H9 (cell line): ENCODE data around the gene TBR1. TPM values are rescaled to one million over a fixed set of nuclear protein-coding genes. Genes with fewer than 3 reads are reported as not detected.

Experiments used
- DNase-seq: peaks from one replicate; pipeline ENCODE4 v3.0.0-alpha.2; 2017
- H2AFZ ChIP-seq: one replicate; pipeline ENCODE4 v1.6.1; 2013; ENCODE audit warnings: mild to moderate bottlenecking, low read length, control low read depth, moderate library complexity
- H2AK5ac ChIP-seq: 2 replicates; pipeline ENCODE4 v1.6.1; 2013; ENCODE audit warnings: low read length, control low read depth, mixed read lengths; ENCODE audit not compliant: insufficient read length
- H2BK120ac ChIP-seq: one replicate; pipeline ENCODE4 v1.6.1; 2013; ENCODE audit warnings: low read depth, mild to moderate bottlenecking, low read length, control low read depth, inconsistent platforms; ENCODE audit not compliant: poor library complexity, severe bottlenecking
- H2BK12ac ChIP-seq: 2 replicates; pipeline ENCODE4 v1.6.1; 2013; ENCODE audit warnings: low read length, control low read depth, mixed read lengths, low read depth; ENCODE audit not compliant: insufficient read length
- H2BK15ac ChIP-seq: 2 replicates; pipeline ENCODE4 v1.6.1; 2013; ENCODE audit warnings: low read depth, low read length, control low read depth
- H2BK20ac ChIP-seq: one replicate; pipeline ENCODE4 v1.6.1; 2013; ENCODE audit warnings: low read depth, mild to moderate bottlenecking, low read length, control low read depth, inconsistent platforms; ENCODE audit not compliant: poor library complexity, severe bottlenecking
- H2BK5ac ChIP-seq: 2 replicates; pipeline ENCODE4 v1.6.1; 2013; ENCODE audit warnings: low read length, control low read depth, mixed read lengths; ENCODE audit not compliant: insufficient read length
- H3K14ac ChIP-seq: 2 replicates; pipeline ENCODE4 v1.6.1; 2013; ENCODE audit warnings: low read length, control low read depth; ENCODE audit not compliant: insufficient read depth
- H3K18ac ChIP-seq: 2 replicates; pipeline ENCODE4 v1.6.1; 2013; ENCODE audit warnings: low read depth, mild to moderate bottlenecking, mixed read lengths, low read length, control low read depth; ENCODE audit not compliant: insufficient read length
- H3K23ac ChIP-seq: 2 replicates; pipeline ENCODE4 v1.6.1; 2013; ENCODE audit warnings: low read length, control low read depth, mixed read lengths, low read depth; ENCODE audit not compliant: insufficient read length
- H3K23me2 ChIP-seq: 2 replicates; pipeline ENCODE4 v1.6.1; 2013; ENCODE audit warnings: low read depth, mild to moderate bottlenecking, mixed read lengths, low read length, control low read depth; ENCODE audit not compliant: insufficient read length, poor library complexity, severe bottlenecking
- H3K27ac ChIP-seq: 2 replicates; pipeline ENCODE4 v1.5.1; 2013; ENCODE audit warnings: low read length, control low read depth, mixed read lengths, low read depth; ENCODE audit not compliant: insufficient read length
- H3K27me3 ChIP-seq: 2 replicates; pipeline ENCODE4 v1.6.1; 2013; ENCODE audit warnings: low read length, control low read depth, inconsistent platforms; ENCODE audit not compliant: insufficient read depth
- H3K4ac ChIP-seq: 2 replicates; pipeline ENCODE4 v1.6.1; 2013; ENCODE audit warnings: low read depth, mild to moderate bottlenecking, control low read depth, inconsistent platforms, low read length, moderate library complexity
- H3K4me1 ChIP-seq: 2 replicates; pipeline ENCODE4 v1.6.1; 2013; ENCODE audit warnings: low read length, control low read depth, inconsistent platforms; ENCODE audit not compliant: insufficient read depth
- H3K4me2 ChIP-seq: 2 replicates; pipeline ENCODE4 v1.6.1; 2013; ENCODE audit warnings: low read length, control low read depth, mixed read lengths; ENCODE audit not compliant: insufficient read length, insufficient read depth
- H3K56ac ChIP-seq: 2 replicates; pipeline ENCODE4 v1.6.1; 2013; ENCODE audit warnings: low read depth, mild to moderate bottlenecking, mixed read lengths, low read length, control low read depth; ENCODE audit not compliant: insufficient read length
- H3K79me1 ChIP-seq: 2 replicates; pipeline ENCODE4 v1.6.1; 2013; ENCODE audit warnings: low read depth, mild to moderate bottlenecking, moderate library complexity, low read length, control low read depth, inconsistent platforms; ENCODE audit not compliant: insufficient read depth, poor library complexity, severe bottlenecking
- H3K79me2 ChIP-seq: 2 replicates; pipeline ENCODE4 v1.6.1; 2013; ENCODE audit warnings: low read length, control low read depth, inconsistent platforms; ENCODE audit not compliant: insufficient read depth
- H3K9ac ChIP-seq: 2 replicates; pipeline ENCODE4 v1.6.1; 2013; ENCODE audit warnings: low read length, control low read depth, mixed read lengths; ENCODE audit not compliant: insufficient read length; ENCODE audit errors: extremely low read depth
- H3K9me3 ChIP-seq: one replicate; pipeline ENCODE4 v1.6.1; 2013; ENCODE audit warnings: low read depth, low read length, inconsistent platforms; ENCODE audit not compliant: control insufficient read depth
- H3T11ph ChIP-seq: one replicate; pipeline ENCODE4 v1.6.1; 2013; ENCODE audit warnings: mild to moderate bottlenecking, low read length, control low read depth, inconsistent platforms
- H4K20me1 ChIP-seq: one replicate; pipeline ENCODE4 v1.6.1; 2013; ENCODE audit not compliant: control insufficient read depth, insufficient read length, insufficient read depth
- H4K5ac ChIP-seq: 2 replicates; pipeline ENCODE4 v1.6.1; 2013; ENCODE audit warnings: low read depth, mild to moderate bottlenecking, mixed read lengths, low read length, control low read depth; ENCODE audit not compliant: insufficient read length
- H4K8ac ChIP-seq: replicated peaks from 2 replicates; pipeline ENCODE4 v1.6.1; 2013; ENCODE audit warnings: low read length, control low read depth, mixed read lengths, low read depth; ENCODE audit not compliant: insufficient read length
- H4K91ac ChIP-seq: 2 replicates; pipeline ENCODE4 v1.6.1; 2013; ENCODE audit warnings: low read depth, mild to moderate bottlenecking, moderate library complexity, mixed read lengths, low read length, control low read depth; ENCODE audit not compliant: insufficient read length
- H3K27ac Mint-ChIP-seq, 3 experiments: 2 replicates in 2 of 3; 3 replicates in 1 of 3; pipeline ENCODE4 v1.8.0; 2020 to 2021; ENCODE audit warnings: mixed read lengths in 3 of 3, mild to moderate bottlenecking in 1 of 3, moderate library complexity in 1 of 3
- H3K27me3 Mint-ChIP-seq: 2 replicates; pipeline ENCODE4 v1.8.0; 2021; ENCODE audit warnings: low read depth, mild to moderate bottlenecking, moderate library complexity, mixed read lengths
- H3K36me3 Mint-ChIP-seq, 3 experiments: 2 replicates in 2 of 3; 3 replicates in 1 of 3; pipeline ENCODE4 v1.8.0; 2020 to 2021; ENCODE audit warnings: low read depth in 3 of 3, mixed read lengths in 3 of 3; ENCODE audit not compliant: insufficient read depth in 1 of 3
- H3K4me1 Mint-ChIP-seq, 2 experiments: 2 replicates each; pipeline ENCODE4 v1.8.0; 2020; ENCODE audit warnings: mixed read lengths in 2 of 2
- H3K4me3 Mint-ChIP-seq, 2 experiments: 2 replicates in 1 of 2; 3 replicates in 1 of 2; pipeline ENCODE4 v1.8.0; 2020 to 2021; ENCODE audit warnings: mild to moderate bottlenecking in 2 of 2, mixed read lengths in 2 of 2, moderate library complexity in 1 of 2
- H3K9me3 Mint-ChIP-seq, 2 experiments: 2 replicates in 1 of 2; 3 replicates in 1 of 2; pipeline ENCODE4 v1.8.0; 2020; ENCODE audit warnings: mild to moderate bottlenecking in 2 of 2, mixed read lengths in 2 of 2, moderate library complexity in 1 of 2
- CTCF ChIP-seq: fragments of 200-600 bp; sonication (generic); conservative IDR thresholded peaks from 3 replicates; pipeline ENCODE4 v1.8.0; 2021; ENCODE audit warnings: antibody characterized with exemption, mild to moderate bottlenecking
- WGBS: extraction: QIAGEN DNeasy Blood & Tissue Kit; methylation state at CpG from one replicate; pipeline ENCODE4 v1.1.7; 2013; ENCODE audit warnings: missing lambda C conversion rate, low lambda C conversion rate, mixed read lengths; ENCODE audit not compliant: insufficient read length; ENCODE audit errors: extremely low coverage; 5-methylcytosine and 5-hydroxymethylcytosine counted together
- total RNA-seq: library from RNA; stranded (reverse); gene quantifications from 2 replicates; pipeline ENCODE4 v1.2.1, GENCODE V29; 2021

TBR1 gene
- total RNA-seq, 1 experiment from 2014 or later: 0.24 TPM

- peaks cover 50% of the 10 kb centered on the region for H3K27me3 ChIP-seq
- no peak overlapping the region for H3K4ac ChIP-seq
- H3T11ph ChIP-seq: no peak overlapping the region
- no peak overlapping the region for H2BK20ac ChIP-seq
- no peak overlapping the region for H3K9ac ChIP-seq
- no peak overlapping the region for H2BK15ac ChIP-seq
- no peaks in the 10 kb centered on the region for H3K79me2 ChIP-seq
- peak overlapping the region; percentile 89 for H3K4me2 ChIP-seq
- WGBS: no CpG with 5 or more reads among the region's 69 CpGs
- no peak overlapping the region for H4K8ac ChIP-seq
- no peak overlapping the region for H3K23ac ChIP-seq
- no peaks in the 10 kb centered on the region for H3K9me3 ChIP-seq
- H4K91ac ChIP-seq: no peak overlapping the region
- H3K4me1 ChIP-seq: peaks cover 5% of the 10 kb centered on the region; the same call in 1 of the 2 replicates
- H3K56ac ChIP-seq: no peak overlapping the region
- no peak overlapping the region for H2BK12ac ChIP-seq
- H3K18ac ChIP-seq: no peak overlapping the region
- Mint-ChIP-seq H3K4me3 (peak overlapping the region; percentile 55 to 78), H3K27me3 (peaks cover 75% of the 10 kb centered on the region), H3K4me1 (peaks cover 45 to 58% of the 10 kb centered on the region in 2 experiments), H3K9me3 (peaks cover 2 to 4% of the 10 kb centered on the region in 2 experiments; a peak in 2 of 5 replicates), H3K36me3 (peaks cover 2 to 7% (median 4%) of the 10 kb centered on the region in 3 experiments; a peak in 2 of 7 replicates), H3K27ac (no peak overlapping the region)
- TF ChIP-seq CTCF: peak; percentile 33; the same call in 2 of the 3 replicates
- no peak overlapping the region for H2AK5ac ChIP-seq
- no peak overlapping the region for H4K5ac ChIP-seq
- H3K23me2 ChIP-seq: peaks cover 11% of the 10 kb centered on the region
- DNase-seq: peak; percentile 67
- H3K27ac ChIP-seq: no peak overlapping the region
- no peaks in the 10 kb centered on the region for H3K79me1 ChIP-seq
- no peaks in the 10 kb centered on the region for H4K20me1 ChIP-seq
- H2AFZ ChIP-seq: no peak overlapping the region
- no peak overlapping the region for H2BK120ac ChIP-seq
- H3K14ac ChIP-seq: no peak overlapping the region; the same call in 1 of the 2 replicates
- no peak overlapping the region for H2BK5ac ChIP-seq
Observed at GRCh38 chr2:161414042-161415033, 1.8 kb upstream of the TBR1 start.
